ENCODE data around the gene BCO1. TPM values are rescaled to one million over a fixed set of nuclear protein-coding genes. Genes with fewer than 3 reads are reported as not detected.
"Not testable (repeated sequence)": the region's sequence is repeated elsewhere in the genome, so short reads cannot be mapped to it uniquely, and the experiment has no call there.

The BCO1 gene
- total RNA-seq, 1 donor from 2014 or later, result not detected

DNA sequence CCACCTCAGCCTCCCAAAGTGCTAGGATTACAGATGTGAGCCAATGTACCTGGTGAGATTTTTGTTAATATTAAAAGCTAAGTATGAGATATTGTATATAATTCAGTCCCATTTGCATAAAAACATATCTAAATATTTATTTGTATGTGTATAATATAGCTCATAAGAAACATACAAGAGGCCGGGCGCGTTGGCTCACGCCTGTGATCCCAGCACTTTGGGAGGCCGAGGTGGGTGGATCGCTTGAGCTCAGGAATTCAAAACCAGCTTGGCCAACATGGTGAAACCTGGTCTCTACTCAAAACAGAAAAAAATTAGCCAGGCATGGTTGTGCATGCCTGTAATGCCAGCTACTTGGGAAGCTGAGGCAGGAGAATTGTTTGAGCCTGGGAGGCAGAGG lies 16.8 kb upstream of the BCO1 start:
- ATAC-seq (ENCODE audit: low read depth), result no peak
- ChIA-PET POLR2A (no interaction called here), CTCF (no interaction called here)
- H3K4me1 Mint-ChIP-seq, result no peaks in the 10 kb centered on the region
- no peak overlapping the region for H3K4me3 Mint-ChIP-seq
- TF ChIP-seq, protein P1, sequence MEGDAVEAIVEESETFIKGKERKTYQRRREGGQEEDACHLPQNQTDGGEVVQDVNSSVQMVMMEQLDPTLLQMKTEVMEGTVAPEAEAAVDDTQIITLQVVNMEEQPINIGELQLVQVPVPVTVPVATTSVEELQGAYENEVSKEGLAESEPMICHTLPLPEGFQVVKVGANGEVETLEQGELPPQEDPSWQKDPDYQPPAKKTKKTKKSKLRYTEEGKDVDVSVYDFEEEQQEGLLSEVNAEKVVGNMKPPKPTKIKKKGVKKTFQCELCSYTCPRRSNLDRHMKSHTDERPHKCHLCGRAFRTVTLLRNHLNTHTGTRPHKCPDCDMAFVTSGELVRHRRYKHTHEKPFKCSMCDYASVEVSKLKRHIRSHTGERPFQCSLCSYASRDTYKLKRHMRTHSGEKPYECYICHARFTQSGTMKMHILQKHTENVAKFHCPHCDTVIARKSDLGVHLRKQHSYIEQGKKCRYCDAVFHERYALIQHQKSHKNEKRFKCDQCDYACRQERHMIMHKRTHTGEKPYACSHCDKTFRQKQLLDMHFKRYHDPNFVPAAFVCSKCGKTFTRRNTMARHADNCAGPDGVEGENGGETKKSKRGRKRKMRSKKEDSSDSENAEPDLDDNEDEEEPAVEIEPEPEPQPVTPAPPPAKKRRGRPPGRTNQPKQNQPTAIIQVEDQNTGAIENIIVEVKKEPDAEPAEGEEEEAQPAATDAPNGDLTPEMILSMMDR (IDR thresholded peaks at IDR 0.05), result no peak
- intact Hi-C loops (cut with micrococcal nuclease), result no loop called here
- peaks cover 9% of the 10 kb centered on the region for H3K27me3 Mint-ChIP-seq
- no peak overlapping the region for H3K27ac Mint-ChIP-seq
- no peaks in the 10 kb centered on the region for H3K9me3 Mint-ChIP-seq
- no peak for DNase-seq
- H3K36me3 Mint-ChIP-seq (ENCODE audit: low read depth), result no peaks in the 10 kb centered on the region

DNA sequence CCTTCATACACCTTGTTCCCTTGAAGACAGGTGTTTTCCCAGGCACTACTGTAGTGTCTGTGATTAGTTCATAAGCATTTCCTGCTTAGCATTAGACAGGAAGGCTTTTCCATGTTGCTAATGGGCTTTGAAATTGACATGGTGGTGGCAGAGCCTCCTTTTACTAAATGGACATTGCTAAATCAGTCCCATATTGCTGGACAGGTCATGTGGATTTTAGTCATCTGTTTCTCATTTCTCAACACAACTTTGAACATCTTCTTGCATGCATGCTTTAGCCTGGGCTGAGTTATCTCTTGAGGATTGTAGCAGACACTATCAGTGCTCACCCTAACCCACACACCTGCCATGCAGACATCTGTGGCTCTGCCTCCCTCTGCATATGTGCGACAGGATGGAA lies 13.7 kb upstream of the BCO1 start:
- ATAC-seq (ENCODE audit: low read depth) (no peak), DNase-seq (no peak)
- H3K9me3 Mint-ChIP-seq, result no peaks in the 10 kb centered on the region
- ChIA-PET CTCF (no interaction called here), POLR2A (no interaction called here)
- H3K4me1 Mint-ChIP-seq, result no peaks in the 10 kb centered on the region
- H3K27ac Mint-ChIP-seq, result no peak overlapping the region
- intact Hi-C loops (cut with micrococcal nuclease), result no loop called here
- no peak overlapping the region for H3K4me3 Mint-ChIP-seq
- no peaks in the 10 kb centered on the region for H3K36me3 Mint-ChIP-seq (ENCODE audit: low read depth)
- peaks cover 12% of the 10 kb centered on the region for H3K27me3 Mint-ChIP-seq
- TF ChIP-seq, protein P1 (IDR thresholded peaks at IDR 0.05), result no peak

DNA sequence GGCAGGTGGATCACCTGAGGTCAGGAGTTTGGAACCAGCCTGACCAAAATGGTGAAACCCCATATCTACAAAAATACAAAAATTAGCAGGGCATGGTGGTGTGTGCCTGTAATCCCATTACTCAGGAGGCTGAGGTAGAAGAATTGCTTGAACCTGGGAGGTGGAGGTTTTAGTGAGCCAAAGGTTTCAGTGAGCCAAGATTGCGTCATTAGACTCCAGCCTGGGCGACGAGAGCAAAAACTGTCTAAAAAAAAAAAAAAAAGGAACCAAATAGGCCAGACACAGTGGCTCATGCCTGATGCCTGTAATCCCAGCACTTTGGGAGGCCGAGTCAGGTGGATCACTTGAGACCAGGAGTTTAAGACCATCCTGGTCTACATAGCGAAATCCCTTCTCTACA lies 12.8 kb upstream of the BCO1 start:
- intact Hi-C loops (cut with micrococcal nuclease); H3K4me3 Mint-ChIP-seq; H3K4me1 Mint-ChIP-seq; POLR2A ChIA-PET; H3K36me3 Mint-ChIP-seq (ENCODE audit: low read depth); CTCF ChIA-PET; H3K9me3 Mint-ChIP-seq; ATAC-seq (ENCODE audit: low read depth); DNase-seq; H3K27ac Mint-ChIP-seq: not testable (repeated sequence)
- peaks cover 12% of the 10 kb centered on the region for H3K27me3 Mint-ChIP-seq

DNA sequence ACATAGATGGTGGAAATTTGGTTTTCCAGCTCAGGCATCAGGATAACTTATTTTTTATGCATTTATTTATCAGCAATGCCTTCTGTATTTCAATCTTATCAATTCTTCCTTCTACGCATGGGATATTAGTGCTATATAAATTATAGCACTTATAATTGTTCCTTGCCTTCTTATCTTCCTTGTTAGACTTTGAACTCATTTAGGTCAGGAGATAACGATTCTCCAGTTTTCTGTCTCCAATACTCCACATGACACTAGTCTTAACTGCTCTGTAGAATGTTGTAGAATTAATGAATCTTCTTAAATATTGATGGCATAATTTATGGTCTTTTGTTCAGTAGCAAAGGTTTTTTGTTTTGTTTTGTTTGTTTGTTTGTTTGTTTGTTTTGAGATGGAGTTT lies 10.7 kb upstream of the BCO1 start:
- H3K9me3 Mint-ChIP-seq, result no peaks in the 10 kb centered on the region
- TF ChIP-seq, protein P1 (IDR thresholded peaks at IDR 0.05), result no peak
- H3K36me3 Mint-ChIP-seq (ENCODE audit: low read depth), result no peaks in the 10 kb centered on the region
- intact Hi-C loops (cut with micrococcal nuclease), result no loop called here
- no peak overlapping the region for H3K4me3 Mint-ChIP-seq
- no peak for DNase-seq
- no peaks in the 10 kb centered on the region for H3K4me1 Mint-ChIP-seq
- peaks cover 12% of the 10 kb centered on the region for H3K27me3 Mint-ChIP-seq
- POLR2A ChIA-PET, result no interaction called here
- H3K27ac Mint-ChIP-seq, result no peak overlapping the region
- ATAC-seq (ENCODE audit: low read depth), result no peak
- CTCF ChIA-PET, result no interaction called here

DNA sequence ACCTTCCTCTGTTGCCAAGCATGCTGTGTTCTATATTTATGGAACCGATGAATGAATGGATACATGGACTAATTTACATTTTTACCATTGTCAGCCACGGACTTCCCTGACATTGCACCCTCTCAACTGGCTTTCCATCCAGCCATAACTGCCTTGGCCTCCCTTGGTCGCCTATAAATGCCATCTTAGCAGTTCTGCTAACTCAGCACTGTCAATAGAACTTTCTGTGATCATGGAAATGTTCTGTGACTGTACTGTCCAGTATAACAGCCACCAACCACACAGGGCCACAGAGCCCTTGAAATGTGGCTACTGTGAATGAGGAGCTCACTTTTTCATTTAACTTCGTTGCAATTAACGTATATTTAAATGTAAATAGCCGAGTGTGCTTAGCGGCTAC lies 8.7 kb upstream of the BCO1 start:
- DNase-seq, result no peak
- H3K27ac Mint-ChIP-seq, result no peak overlapping the region
- H3K4me3 Mint-ChIP-seq, result no peak overlapping the region
- POLR2A ChIA-PET, result no interaction called here
- H3K9me3 Mint-ChIP-seq, result no peaks in the 10 kb centered on the region
- intact Hi-C loops (cut with micrococcal nuclease), result no loop called here
- CTCF ChIA-PET, result no interaction called here
- TF ChIP-seq, protein P1 (IDR thresholded peaks at IDR 0.05), result no peak
- no peaks in the 10 kb centered on the region for H3K36me3 Mint-ChIP-seq (ENCODE audit: low read depth)
- H3K27me3 Mint-ChIP-seq, result peaks cover 12% of the 10 kb centered on the region
- no peak for ATAC-seq (ENCODE audit: low read depth)
- no peaks in the 10 kb centered on the region for H3K4me1 Mint-ChIP-seq

DNA sequence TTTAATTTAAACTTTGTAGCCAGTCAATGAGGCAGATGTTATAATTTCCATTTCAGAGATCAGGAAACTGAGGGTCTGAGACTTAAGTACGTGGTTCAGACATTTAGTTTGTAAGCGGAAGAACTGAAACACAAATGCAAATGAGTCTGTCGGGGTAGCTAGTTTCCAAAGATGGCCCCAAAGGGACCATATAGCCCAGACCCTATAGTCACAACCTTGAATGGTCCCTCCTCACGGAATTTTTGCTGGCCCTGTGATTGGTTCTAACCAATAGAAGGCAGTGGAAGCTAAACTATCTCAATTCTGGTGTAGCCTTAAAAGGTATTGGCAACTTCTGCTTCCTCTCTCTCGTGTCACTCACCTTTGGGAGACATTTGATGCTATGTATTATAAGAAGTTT lies 7.5 kb upstream of the BCO1 start:
- Mint-ChIP-seq H3K27me3 (peaks cover 7% of the 10 kb centered on the region), H3K4me1 (no peaks in the 10 kb centered on the region), H3K4me3 (no peak overlapping the region), H3K27ac (no peak overlapping the region), H3K36me3 (ENCODE audit: low read depth) (no peaks in the 10 kb centered on the region), H3K9me3 (no peaks in the 10 kb centered on the region)
- ChIA-PET POLR2A (no interaction called here), CTCF (no interaction called here)
- ATAC-seq (ENCODE audit: low read depth) (peak; percentile 49), DNase-seq (no peak)
- TF ChIP-seq, protein P1 (IDR thresholded peaks at IDR 0.05), result no peak
- intact Hi-C loops (cut with micrococcal nuclease), result no loop called here

Data from activated B cell treated with CpG ODN at 0.5 μM for 24 hours (primary cell).